Measurements from ENCODE around the gene RHOJ. TPM values are rescaled to one million over a fixed set of nuclear protein-coding genes. Genes with fewer than 3 reads are reported as not detected.

Gene RHOJ
- polyA plus RNA-seq, 1 donor from 2014 or later, result 0.10 TPM

DNA sequence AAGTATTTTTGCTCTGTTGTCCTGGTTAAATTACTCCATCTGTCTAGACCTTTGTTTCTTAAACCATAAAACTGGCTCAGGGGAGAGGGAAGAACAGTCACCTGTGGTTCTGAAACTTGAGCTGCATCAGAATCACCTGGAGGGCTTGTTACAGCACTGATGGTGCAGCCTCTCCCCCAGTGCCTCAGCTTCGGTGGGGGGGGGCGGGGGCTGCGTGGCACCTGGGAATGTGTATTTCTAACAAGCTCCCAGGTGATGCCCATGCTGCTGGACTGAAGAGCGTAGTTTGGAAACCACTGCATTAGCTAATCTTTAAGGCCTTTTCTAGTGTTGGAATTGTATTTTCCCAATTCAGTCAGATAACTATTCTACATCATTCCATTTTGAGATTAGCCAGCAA, 71.8 kb downstream of the RHOJ start:
- no peaks in the 10 kb centered on the region for H3K79me2 ChIP-seq (replicated peaks; ENCODE audit: insufficient read depth, low read length)
- no peaks in the 10 kb centered on the region for H3K36me3 ChIP-seq (ENCODE audit: insufficient read depth, low read length)
- H3K4me2 ChIP-seq (ENCODE audit: low read length), result no peak overlapping the region
- H3F3A ChIP-seq (ENCODE audit: insufficient read depth, low read length, poor library complexity, severe bottlenecking), result no peaks in the 10 kb centered on the region
- no peaks in the 10 kb centered on the region for H4K20me1 ChIP-seq (ENCODE audit: insufficient read depth)
- H3K9me3 ChIP-seq (ENCODE audit: low read length), result no peaks in the 10 kb centered on the region
- H3K9me2 ChIP-seq (ENCODE audit: insufficient read depth, low read length), result no peaks in the 10 kb centered on the region
- H3K27me3 ChIP-seq (ENCODE audit: insufficient read depth, low read depth, low read length), result no peaks in the 10 kb centered on the region
- no peak overlapping the region for H3K27ac ChIP-seq (ENCODE audit: low read length)
- TF ChIP-seq EP300 (conservative IDR thresholded peaks at IDR 0.05; ENCODE audit: poor library complexity, severe bottlenecking), result no peak
- no peak for TF ChIP-seq TAF1 (IDR thresholded peaks at IDR 0.05; ENCODE audit: low read depth)
- no peak for TF ChIP-seq SMC3 (conservative IDR thresholded peaks at IDR 0.05; ENCODE audit: poor library complexity)
- TF ChIP-seq, protein P1, sequence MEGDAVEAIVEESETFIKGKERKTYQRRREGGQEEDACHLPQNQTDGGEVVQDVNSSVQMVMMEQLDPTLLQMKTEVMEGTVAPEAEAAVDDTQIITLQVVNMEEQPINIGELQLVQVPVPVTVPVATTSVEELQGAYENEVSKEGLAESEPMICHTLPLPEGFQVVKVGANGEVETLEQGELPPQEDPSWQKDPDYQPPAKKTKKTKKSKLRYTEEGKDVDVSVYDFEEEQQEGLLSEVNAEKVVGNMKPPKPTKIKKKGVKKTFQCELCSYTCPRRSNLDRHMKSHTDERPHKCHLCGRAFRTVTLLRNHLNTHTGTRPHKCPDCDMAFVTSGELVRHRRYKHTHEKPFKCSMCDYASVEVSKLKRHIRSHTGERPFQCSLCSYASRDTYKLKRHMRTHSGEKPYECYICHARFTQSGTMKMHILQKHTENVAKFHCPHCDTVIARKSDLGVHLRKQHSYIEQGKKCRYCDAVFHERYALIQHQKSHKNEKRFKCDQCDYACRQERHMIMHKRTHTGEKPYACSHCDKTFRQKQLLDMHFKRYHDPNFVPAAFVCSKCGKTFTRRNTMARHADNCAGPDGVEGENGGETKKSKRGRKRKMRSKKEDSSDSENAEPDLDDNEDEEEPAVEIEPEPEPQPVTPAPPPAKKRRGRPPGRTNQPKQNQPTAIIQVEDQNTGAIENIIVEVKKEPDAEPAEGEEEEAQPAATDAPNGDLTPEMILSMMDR (IDR thresholded peaks at IDR 0.05; ENCODE audit: poor library complexity, severe bottlenecking), result no peak
- TF ChIP-seq EZH2 (IDR thresholded peaks at IDR 0.05; ENCODE audit: borderline replicate concordance, insufficient read depth, low read length, poor library complexity, severe bottlenecking), result no peak
- no peak for TF ChIP-seq MXI1 (conservative IDR thresholded peaks at IDR 0.05; ENCODE audit: poor library complexity, severe bottlenecking)
- no peak for TF ChIP-seq RAD21 (conservative IDR thresholded peaks at IDR 0.05)
- TF ChIP-seq, protein P2, sequence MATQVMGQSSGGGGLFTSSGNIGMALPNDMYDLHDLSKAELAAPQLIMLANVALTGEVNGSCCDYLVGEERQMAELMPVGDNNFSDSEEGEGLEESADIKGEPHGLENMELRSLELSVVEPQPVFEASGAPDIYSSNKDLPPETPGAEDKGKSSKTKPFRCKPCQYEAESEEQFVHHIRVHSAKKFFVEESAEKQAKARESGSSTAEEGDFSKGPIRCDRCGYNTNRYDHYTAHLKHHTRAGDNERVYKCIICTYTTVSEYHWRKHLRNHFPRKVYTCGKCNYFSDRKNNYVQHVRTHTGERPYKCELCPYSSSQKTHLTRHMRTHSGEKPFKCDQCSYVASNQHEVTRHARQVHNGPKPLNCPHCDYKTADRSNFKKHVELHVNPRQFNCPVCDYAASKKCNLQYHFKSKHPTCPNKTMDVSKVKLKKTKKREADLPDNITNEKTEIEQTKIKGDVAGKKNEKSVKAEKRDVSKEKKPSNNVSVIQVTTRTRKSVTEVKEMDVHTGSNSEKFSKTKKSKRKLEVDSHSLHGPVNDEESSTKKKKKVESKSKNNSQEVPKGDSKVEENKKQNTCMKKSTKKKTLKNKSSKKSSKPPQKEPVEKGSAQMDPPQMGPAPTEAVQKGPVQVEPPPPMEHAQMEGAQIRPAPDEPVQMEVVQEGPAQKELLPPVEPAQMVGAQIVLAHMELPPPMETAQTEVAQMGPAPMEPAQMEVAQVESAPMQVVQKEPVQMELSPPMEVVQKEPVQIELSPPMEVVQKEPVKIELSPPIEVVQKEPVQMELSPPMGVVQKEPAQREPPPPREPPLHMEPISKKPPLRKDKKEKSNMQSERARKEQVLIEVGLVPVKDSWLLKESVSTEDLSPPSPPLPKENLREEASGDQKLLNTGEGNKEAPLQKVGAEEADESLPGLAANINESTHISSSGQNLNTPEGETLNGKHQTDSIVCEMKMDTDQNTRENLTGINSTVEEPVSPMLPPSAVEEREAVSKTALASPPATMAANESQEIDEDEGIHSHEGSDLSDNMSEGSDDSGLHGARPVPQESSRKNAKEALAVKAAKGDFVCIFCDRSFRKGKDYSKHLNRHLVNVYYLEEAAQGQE (IDR thresholded peaks at IDR 0.05; ENCODE audit: borderline replicate concordance), result no peak
- no peak for TF ChIP-seq POLR2AphosphoS5 (IDR thresholded peaks at IDR 0.05)
- H3K4me3 ChIP-seq (ENCODE audit: low read length), result no peak overlapping the region
- H2AFZ ChIP-seq (ENCODE audit: low read depth, low read length), result no peak overlapping the region
- no peak overlapping the region for H3K9ac ChIP-seq (ENCODE audit: low read length)

DNA sequence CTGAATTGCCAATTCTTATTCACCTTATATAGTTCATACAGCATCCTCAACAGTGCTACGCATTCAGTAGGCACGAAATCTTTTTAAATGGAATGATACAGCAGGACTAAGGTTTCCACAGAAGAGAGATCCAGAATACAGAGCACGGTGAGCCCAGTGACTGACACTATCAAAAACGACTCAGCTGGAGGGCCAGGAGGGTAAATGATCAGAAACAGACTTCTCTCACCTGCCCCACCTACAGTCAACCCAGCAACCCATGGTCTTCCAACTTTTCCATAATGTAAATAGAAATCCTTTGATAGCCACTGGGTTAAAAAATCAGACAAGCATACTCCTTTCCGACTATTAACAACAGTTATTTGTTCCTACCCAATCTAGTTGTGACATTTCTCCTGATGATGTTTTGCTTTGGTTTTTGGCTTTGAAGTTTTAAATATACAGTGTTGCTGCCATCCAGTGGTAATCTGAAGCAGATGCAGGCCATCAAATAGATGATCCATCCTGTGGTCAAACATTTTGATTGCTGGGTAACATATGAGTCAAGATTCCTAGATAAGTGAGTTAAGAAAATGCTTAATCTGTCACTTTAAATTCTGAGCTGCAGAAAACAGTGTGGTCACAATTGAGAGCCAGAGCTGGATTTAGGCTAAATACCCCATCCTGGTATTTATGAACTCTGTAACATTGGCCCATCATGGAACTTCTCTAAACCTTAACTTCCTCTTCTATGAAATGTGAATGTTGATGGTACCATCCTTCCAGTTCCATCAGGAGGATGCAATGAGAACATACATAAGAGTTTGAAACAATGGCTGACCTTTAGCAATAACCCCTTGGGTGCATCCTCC, 72.5 kb downstream of the RHOJ start:
- H4K20me1 ChIP-seq (ENCODE audit: insufficient read depth), result no peaks in the 10 kb centered on the region
- no peaks in the 10 kb centered on the region for H3K9me2 ChIP-seq (ENCODE audit: insufficient read depth, low read length)
- no peak overlapping the region for H3K4me3 ChIP-seq (ENCODE audit: low read length)
- no peak overlapping the region for H3K27ac ChIP-seq (ENCODE audit: low read length)
- no peaks in the 10 kb centered on the region for H3K36me3 ChIP-seq (ENCODE audit: insufficient read depth, low read length)
- H2AFZ ChIP-seq (ENCODE audit: low read depth, low read length), result no peak overlapping the region
- no peaks in the 10 kb centered on the region for H3K79me2 ChIP-seq (replicated peaks; ENCODE audit: insufficient read depth, low read length)
- no peaks in the 10 kb centered on the region for H3K9me3 ChIP-seq (ENCODE audit: low read length)
- no peak overlapping the region for H3K9ac ChIP-seq (ENCODE audit: low read length)
- no peaks in the 10 kb centered on the region for H3K27me3 ChIP-seq (ENCODE audit: insufficient read depth, low read depth, low read length)
- no peaks in the 10 kb centered on the region for H3F3A ChIP-seq (ENCODE audit: insufficient read depth, low read length, poor library complexity, severe bottlenecking)
- no peak overlapping the region for H3K4me2 ChIP-seq (ENCODE audit: low read length)
- no peak for TF ChIP-seq POLR2AphosphoS5 (IDR thresholded peaks at IDR 0.05)
- TF ChIP-seq, protein P2 (IDR thresholded peaks at IDR 0.05; ENCODE audit: borderline replicate concordance), result no peak
- TF ChIP-seq, protein P1 (IDR thresholded peaks at IDR 0.05; ENCODE audit: poor library complexity, severe bottlenecking), result peak; percentile 96
- TF ChIP-seq RAD21 (conservative IDR thresholded peaks at IDR 0.05), result peak; percentile 95
- peak; percentile 97 for TF ChIP-seq SMC3 (conservative IDR thresholded peaks at IDR 0.05; ENCODE audit: poor library complexity)
